Astrocyte (in vitro differentiated cells and primary cell): ENCODE data around the gene SYNE1. TPM values are rescaled to one million over a fixed set of nuclear protein-coding genes. Genes with fewer than 3 reads are reported as not detected.

ENCODE experiments used
- DNase-seq: peaks from one replicate; pipeline ENCODE4 v3.0.0-alpha.2; 2010; ENCODE audit warnings: low read depth
- FAIRE-seq: peaks from 2 replicates; lab custom pipeline; 2011; peaks lifted over from hg19 to GRCh38; lab: Jason Lieb, UNC
- H2AFZ ChIP-seq: 2 replicates; pipeline ENCODE4 v1.6.0; 2012; ENCODE audit warnings: low read depth, low read length, inconsistent platforms
- H3K27ac ChIP-seq: 2 replicates; pipeline ENCODE4 v1.5.1; 2011; ENCODE audit warnings: low read depth, low read length, inconsistent platforms
- H3K27me3 ChIP-seq: 2 replicates; pipeline ENCODE4 v1.6.0; 2011; ENCODE audit warnings: low read length, inconsistent platforms; ENCODE audit not compliant: insufficient read depth
- H3K36me3 ChIP-seq: 2 replicates; pipeline ENCODE4 v1.5.1; 2011; ENCODE audit warnings: low read length, inconsistent platforms; ENCODE audit not compliant: insufficient read depth
- H3K4me1 ChIP-seq: 2 replicates; pipeline ENCODE4 v1.5.1; 2011; ENCODE audit warnings: low read length, inconsistent platforms; ENCODE audit not compliant: insufficient read depth
- H3K4me2 ChIP-seq: 2 replicates; pipeline ENCODE4 v1.6.0; 2012; ENCODE audit warnings: low read length, inconsistent platforms
- H3K4me3 ChIP-seq: 2 replicates; pipeline ENCODE4 v1.5.1; 2011; ENCODE audit warnings: low read depth, mild to moderate bottlenecking, low read length, inconsistent platforms; ENCODE audit not compliant: insufficient read depth
- H3K79me2 ChIP-seq: 2 replicates; pipeline ENCODE4 v1.6.0; 2012; ENCODE audit warnings: mild to moderate bottlenecking, low read length, inconsistent platforms; ENCODE audit not compliant: insufficient read depth
- H3K9ac ChIP-seq: 2 replicates; pipeline ENCODE4 v1.6.0; 2012; ENCODE audit warnings: mild to moderate bottlenecking, low read length, inconsistent platforms
- H3K9me3 ChIP-seq: 2 replicates; pipeline ENCODE4 v1.5.1; 2012; ENCODE audit warnings: low read depth, mild to moderate bottlenecking, low read length, inconsistent platforms; ENCODE audit not compliant: insufficient read depth
- H4K20me1 ChIP-seq: 2 replicates; pipeline ENCODE4 v1.6.0; 2012; ENCODE audit warnings: low read length, inconsistent platforms; ENCODE audit not compliant: insufficient read depth
- H3K27ac Mint-ChIP-seq: one replicate; pipeline ENCODE4 v1.8.0; 2021; ENCODE audit warnings: mild to moderate bottlenecking, mixed read lengths; ENCODE audit not compliant: unreplicated experiment
- H3K27me3 Mint-ChIP-seq: one replicate; pipeline ENCODE4 v1.8.0; 2021; ENCODE audit warnings: low read depth, mixed read lengths; ENCODE audit not compliant: unreplicated experiment
- H3K36me3 Mint-ChIP-seq: one replicate; pipeline ENCODE4 v1.8.0; 2021; ENCODE audit warnings: low read depth, mixed read lengths; ENCODE audit not compliant: unreplicated experiment
- H3K4me1 Mint-ChIP-seq: one replicate; pipeline ENCODE4 v1.8.0; 2021; ENCODE audit warnings: low read depth, mixed read lengths; ENCODE audit not compliant: unreplicated experiment
- H3K4me3 Mint-ChIP-seq: one replicate; pipeline ENCODE4 v1.8.0; 2021; ENCODE audit warnings: mild to moderate bottlenecking, moderate library complexity, mixed read lengths; ENCODE audit not compliant: unreplicated experiment
- H3K9me3 Mint-ChIP-seq: one replicate; pipeline ENCODE4 v1.8.0; 2021; ENCODE audit warnings: mild to moderate bottlenecking, mixed read lengths; ENCODE audit not compliant: unreplicated experiment
- EZH2 ChIP-seq: IDR thresholded peaks from 2 replicates; pipeline ENCODE4 v1.6.1; 2012; ENCODE audit warnings: mild to moderate bottlenecking, low read length, inconsistent platforms; ENCODE audit not compliant: insufficient read depth
- total RNA-seq: library from RNA; stranded (reverse); gene quantifications from 2 replicates; pipeline ENCODE4 v1.2.1, GENCODE V29; 2021
- TF ChIP-seq, protein P1 (sequence below): IDR thresholded peaks from 2 replicates; pipeline ENCODE4 v1.5.1; 2011; ENCODE audit warnings: low read depth, mild to moderate bottlenecking, inconsistent platforms, low read length, moderate library complexity; ENCODE audit not compliant: insufficient read depth

The SYNE1 gene
- total RNA-seq, 1 donor from 2014 or later, result 66.5 TPM

DNA sequence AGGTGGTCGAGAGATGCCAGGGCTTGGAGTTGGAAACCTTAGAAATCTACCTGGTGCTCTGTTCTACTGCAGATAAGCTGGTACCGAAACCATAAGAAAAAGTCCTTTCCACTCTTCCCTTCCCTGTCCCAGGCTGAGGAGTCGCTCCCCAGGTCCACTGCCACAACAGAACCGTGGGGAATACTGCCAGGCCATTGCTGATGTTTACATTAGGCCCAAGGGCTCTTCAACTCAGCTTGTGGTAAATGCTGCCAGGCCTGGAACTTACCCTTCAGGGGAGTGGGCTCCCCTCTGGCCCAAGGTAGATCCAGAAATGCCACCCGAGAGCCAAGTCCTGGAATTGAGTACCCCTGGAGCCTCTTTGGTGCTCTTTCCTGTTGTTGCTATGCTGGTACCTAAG, 441.3 kb downstream of the SYNE1 start:
- H3K36me3 ChIP-seq, result peaks cover 21% of the 10 kb centered on the region
- H3K4me3 Mint-ChIP-seq, result no peak overlapping the region
- H3K9me3 Mint-ChIP-seq, result no peaks in the 10 kb centered on the region
- H2AFZ ChIP-seq, result no peak overlapping the region
- H3K4me1 ChIP-seq, result no peaks in the 10 kb centered on the region
- H3K4me3 ChIP-seq, result no peak overlapping the region
- no peaks in the 10 kb centered on the region for H3K27me3 Mint-ChIP-seq
- DNase-seq (no peak), FAIRE-seq (no peak)
- H3K9ac ChIP-seq, result no peak overlapping the region
- peaks cover 51% of the 10 kb centered on the region for H3K36me3 Mint-ChIP-seq
- H3K27ac ChIP-seq, result no peak overlapping the region
- no peaks in the 10 kb centered on the region for H3K79me2 ChIP-seq
- no peaks in the 10 kb centered on the region for H3K9me3 ChIP-seq
- no peaks in the 10 kb centered on the region for H4K20me1 ChIP-seq
- TF ChIP-seq, protein P1, sequence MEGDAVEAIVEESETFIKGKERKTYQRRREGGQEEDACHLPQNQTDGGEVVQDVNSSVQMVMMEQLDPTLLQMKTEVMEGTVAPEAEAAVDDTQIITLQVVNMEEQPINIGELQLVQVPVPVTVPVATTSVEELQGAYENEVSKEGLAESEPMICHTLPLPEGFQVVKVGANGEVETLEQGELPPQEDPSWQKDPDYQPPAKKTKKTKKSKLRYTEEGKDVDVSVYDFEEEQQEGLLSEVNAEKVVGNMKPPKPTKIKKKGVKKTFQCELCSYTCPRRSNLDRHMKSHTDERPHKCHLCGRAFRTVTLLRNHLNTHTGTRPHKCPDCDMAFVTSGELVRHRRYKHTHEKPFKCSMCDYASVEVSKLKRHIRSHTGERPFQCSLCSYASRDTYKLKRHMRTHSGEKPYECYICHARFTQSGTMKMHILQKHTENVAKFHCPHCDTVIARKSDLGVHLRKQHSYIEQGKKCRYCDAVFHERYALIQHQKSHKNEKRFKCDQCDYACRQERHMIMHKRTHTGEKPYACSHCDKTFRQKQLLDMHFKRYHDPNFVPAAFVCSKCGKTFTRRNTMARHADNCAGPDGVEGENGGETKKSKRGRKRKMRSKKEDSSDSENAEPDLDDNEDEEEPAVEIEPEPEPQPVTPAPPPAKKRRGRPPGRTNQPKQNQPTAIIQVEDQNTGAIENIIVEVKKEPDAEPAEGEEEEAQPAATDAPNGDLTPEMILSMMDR, result no peak
- TF ChIP-seq EZH2, result no peak
- H3K4me2 ChIP-seq, result no peak overlapping the region
- H3K27ac Mint-ChIP-seq, result no peak overlapping the region
- H3K4me1 Mint-ChIP-seq, result no peaks in the 10 kb centered on the region
- no peaks in the 10 kb centered on the region for H3K27me3 ChIP-seq

DNA sequence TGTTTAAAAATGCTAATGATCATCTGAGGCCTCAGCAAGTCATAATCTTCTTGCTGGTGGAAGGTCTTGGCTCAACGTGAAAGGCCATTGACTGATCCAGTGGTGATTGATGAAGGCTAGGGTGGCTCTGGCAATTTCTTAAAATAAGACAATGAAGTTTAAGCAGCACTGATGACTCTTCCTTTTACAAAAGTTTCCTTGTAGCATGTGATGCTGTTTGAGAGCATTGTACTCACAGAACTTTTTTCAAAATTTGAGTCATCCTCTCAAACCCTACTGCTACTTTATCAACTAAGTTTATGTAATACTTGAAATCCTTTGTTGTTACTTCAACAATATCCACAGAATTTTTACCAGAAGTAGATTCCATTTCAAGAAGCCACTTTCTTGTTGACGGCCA, 447.4 kb downstream of the SYNE1 start:
- Histone ChIP-seq H3K27me3 (no peaks in the 10 kb centered on the region), H2AFZ (no peak overlapping the region), H3K4me3 (no peak overlapping the region), H3K79me2 (no peaks in the 10 kb centered on the region), H3K9ac (no peak overlapping the region), H3K36me3 (peaks cover 16% of the 10 kb centered on the region), H4K20me1 (no peaks in the 10 kb centered on the region), H3K4me1 (no peaks in the 10 kb centered on the region), H3K4me2 (no peak overlapping the region), H3K9me3 (no peaks in the 10 kb centered on the region), H3K27ac (no peak overlapping the region)
- H3K4me1 Mint-ChIP-seq, result no peaks in the 10 kb centered on the region
- no peak for TF ChIP-seq EZH2
- TF ChIP-seq, protein P1, result no peak
- peak; percentile 61 for DNase-seq
- no peak for FAIRE-seq
- no peaks in the 10 kb centered on the region for H3K9me3 Mint-ChIP-seq
- H3K4me3 Mint-ChIP-seq, result no peak overlapping the region
- H3K36me3 Mint-ChIP-seq, result peaks cover 24% of the 10 kb centered on the region
- no peaks in the 10 kb centered on the region for H3K27me3 Mint-ChIP-seq
- no peak overlapping the region for H3K27ac Mint-ChIP-seq

DNA sequence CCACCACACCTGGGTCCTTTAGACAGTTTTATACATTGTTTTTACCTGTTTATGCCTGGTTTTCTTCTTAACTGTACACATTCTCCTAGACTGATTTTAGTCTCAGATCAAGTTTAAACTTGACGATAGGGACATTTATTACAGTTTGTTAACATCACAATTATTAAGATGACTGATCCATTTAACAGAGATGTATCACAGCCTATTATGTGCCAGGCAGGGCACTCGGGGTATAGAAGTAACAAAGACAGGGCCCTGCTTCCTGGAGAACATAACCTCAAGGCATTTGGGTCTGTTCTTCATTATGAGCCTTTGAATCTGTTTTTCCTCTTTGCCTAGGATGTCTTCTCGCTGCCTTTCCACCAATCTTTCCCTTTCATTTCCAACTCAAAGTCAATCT, 449.2 kb downstream of the SYNE1 start:
- no peak overlapping the region for H3K4me2 ChIP-seq
- H3K9me3 ChIP-seq, result no peaks in the 10 kb centered on the region
- Mint-ChIP-seq H3K27ac (no peak overlapping the region), H3K9me3 (no peaks in the 10 kb centered on the region), H3K36me3 (peaks cover 16% of the 10 kb centered on the region), H3K4me1 (no peaks in the 10 kb centered on the region), H3K4me3 (no peak overlapping the region), H3K27me3 (no peaks in the 10 kb centered on the region)
- H4K20me1 ChIP-seq, result no peaks in the 10 kb centered on the region
- no peak overlapping the region for H3K27ac ChIP-seq
- TF ChIP-seq, protein P1, result no peak
- no peak for TF ChIP-seq EZH2
- no peaks in the 10 kb centered on the region for H3K79me2 ChIP-seq
- DNase-seq (no peak), FAIRE-seq (no peak)
- H2AFZ ChIP-seq, result no peak overlapping the region
- no peaks in the 10 kb centered on the region for H3K4me1 ChIP-seq
- H3K4me3 ChIP-seq, result no peak overlapping the region
- no peaks in the 10 kb centered on the region for H3K27me3 ChIP-seq
- peaks cover 16% of the 10 kb centered on the region for H3K36me3 ChIP-seq
- H3K9ac ChIP-seq, result no peak overlapping the region
